HTR-8/SVneo (cell line): ENCODE measurements around the gene FAM186B.

Experiments
- DNase-seq: peaks from one replicate; pipeline ENCODE4 v3.0.0; 2011; ENCODE audit warnings: low spot score, mixed read lengths; ENCODE audit not compliant: insufficient read length
- FAIRE-seq: peaks from 2 replicates; lab custom pipeline; 2011; peaks lifted over from hg19 to GRCh38; lab: Jason Lieb, UNC

FAM186B gene

DNA sequence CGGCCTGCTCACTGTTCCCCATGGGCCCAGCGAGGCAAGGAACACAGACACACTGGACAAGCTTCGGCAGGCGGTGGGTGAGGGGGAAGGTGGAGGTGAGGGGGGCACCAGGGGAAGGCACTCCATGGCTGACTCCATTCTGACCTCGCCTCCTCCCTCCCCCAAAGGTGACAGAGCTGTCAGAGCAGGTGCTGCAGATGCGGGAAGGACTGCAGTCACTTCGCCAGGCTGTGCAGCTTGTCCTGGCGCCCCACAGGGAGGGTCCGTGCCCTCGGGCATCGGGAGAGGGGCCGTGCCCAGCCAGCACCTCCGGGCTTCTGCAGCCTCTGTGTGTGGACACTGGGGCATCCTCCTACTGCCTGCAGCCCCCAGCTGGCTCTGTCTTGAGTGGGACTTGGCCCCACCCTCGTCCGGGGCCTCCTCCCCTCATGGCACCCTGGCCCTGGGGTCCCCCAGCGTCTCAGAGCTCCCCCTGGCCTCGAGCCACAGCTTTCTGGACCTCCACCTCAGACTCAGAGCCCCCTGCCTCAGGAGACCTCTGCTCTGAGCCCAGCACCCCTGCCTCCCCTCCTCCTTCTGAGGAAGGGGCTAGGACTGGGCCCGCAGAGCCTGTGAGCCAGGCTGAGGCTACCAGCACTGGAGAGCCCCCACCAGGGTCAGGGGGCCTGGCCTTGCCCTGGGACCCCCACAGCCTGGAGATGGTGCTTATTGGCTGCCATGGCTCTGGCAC, 48.1 kb downstream of the FAM186B start:
- DNase-seq, result no peak
- no peak for FAIRE-seq

DNA sequence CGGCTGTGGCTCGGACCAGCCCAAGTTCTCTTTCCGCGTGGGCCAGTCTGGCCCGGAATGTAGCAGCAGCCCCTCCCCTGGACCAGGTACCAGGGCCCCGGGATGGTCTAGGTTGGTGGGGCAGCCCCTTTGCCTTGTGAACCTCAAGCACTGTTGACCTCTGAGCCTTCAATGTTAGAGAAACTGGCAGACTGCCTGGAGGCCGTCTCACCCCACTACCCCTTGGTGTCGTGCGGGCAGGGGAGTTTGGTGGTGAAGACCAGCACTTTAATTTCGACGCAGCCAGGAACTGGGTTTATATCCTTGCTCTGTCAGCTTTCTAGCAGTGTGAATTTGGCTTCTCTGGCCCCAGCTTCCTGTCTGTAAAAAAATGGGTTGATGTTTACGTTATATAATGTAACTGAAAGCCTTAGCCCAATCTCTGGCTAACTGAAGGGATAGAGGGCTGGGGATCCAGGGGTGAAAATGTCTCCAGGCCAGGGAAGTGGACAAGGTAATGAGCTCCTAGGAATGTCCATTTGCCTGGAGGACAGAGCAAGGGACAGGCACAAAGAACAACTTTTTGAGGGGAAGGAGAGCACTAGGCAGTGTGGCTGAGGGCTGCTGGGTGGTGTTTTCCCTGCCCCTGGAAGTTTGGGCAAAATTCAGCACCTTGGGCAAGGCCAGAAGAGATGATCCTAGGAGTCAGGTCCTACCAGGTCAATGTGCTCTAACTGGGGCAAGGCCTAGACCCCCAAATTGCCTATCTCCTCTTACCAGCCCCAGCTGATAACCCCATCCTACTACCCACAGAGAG, 48.9 kb downstream of the FAM186B start:
- no peak for FAIRE-seq
- no peak for DNase-seq

DNA sequence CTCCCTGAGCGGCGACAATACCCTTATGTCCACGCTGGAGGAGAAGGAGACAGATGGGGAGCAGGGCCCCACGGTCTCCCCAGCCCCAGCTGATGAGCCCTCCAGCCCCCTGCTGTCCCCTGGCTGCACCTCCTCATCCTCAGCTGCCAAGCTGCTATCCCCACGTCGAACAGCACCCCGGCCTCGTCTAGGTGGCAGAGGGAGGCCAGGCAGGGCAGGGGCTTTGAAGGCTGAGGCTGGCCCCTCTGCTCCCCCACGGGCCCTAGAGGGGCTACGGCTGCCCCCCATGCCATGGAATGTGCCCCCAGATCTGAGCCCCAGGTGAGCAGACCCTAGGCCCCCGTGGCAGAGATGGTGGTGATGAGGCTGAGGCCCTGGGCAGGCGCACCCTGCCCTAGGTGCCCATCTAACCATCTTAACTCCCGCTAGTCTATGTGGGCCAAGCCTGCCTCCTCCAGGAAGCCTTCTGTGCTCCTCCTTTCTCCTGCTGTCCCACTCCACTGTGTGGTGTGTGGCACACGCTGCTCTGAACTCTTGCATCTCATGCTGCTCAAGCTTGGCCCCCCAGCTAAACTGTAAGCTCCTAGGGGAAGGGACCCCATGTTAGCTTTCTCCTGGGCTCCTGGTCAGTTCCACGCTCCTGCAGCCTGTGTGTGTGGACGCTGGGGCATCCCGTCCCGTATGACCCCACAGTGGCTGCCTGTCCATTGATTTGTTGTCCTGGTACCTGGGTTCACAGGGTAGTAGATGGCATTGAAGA, 49.6 kb downstream of the FAM186B start:
- DNase-seq (no peak), FAIRE-seq (no peak)

DNA sequence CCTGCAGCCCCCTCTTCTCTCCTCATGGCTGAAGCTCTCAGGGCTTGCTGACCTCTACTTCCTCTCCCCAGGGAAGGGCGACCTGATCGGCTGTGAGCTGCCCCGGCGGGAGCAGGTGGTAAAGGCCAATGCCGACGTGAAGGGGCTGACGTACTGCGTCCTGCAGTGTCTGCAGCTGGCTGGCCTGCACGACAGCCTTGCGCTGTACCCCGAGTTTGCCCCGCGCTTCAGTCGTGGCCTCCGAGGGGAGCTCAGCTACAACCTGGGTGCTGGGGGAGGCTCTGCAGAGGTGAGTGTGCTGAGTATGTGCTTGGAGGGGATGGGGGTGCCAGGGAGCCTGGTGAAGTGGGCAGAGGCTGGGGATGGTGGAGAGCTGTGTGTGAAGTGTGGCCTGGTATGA, 51.2 kb downstream of the FAM186B start:
- DNase-seq (no peak), FAIRE-seq (no peak)

DNA sequence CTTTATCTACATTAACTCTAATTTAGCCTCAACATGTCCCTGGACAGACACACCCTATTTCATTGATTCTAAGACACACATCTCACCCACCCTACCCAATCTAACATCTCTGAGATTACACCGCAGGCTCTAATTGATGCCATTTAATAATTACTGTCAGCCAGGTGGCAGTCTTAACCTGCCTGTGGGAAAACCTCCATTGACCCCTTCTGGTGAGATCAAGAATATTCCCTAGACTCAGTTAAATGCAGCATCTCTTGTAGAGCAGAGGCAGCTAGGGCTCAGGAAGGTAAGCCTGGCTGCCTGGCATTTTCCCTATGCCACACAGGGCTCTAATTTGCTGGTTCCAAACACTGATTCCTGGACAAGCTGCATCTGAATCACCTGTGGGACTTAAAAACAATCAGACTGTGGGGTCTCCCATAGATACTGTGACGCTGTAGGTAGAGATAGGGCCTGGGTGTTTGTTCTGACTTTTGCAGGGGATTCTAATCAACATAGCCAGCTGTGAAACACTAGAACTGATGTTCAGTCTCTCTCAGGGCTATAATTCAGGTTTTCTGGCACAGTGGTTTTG, 51.8 kb downstream of the FAM186B start:
- no peak for DNase-seq
- FAIRE-seq, result no peak

DNA sequence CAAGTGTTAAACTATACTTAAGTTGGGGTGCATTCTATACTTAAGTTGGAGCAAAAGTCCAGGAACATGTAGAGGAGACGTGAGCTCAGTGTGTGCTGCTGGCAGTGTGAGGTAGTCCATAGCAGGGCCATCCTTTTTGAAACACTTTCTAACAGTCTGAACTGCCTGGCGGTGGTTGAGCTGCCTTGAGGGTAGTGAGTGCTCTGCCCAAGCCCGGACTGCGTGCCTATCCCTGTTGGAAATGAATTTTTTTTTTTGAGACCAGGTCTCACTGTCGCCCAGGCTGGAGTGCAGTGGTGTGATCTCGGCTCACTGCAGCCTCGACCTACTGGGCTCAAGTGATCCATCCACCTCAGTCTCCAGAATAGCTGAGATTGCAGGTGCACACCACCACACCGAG, 52.5 kb downstream of the FAM186B start:
- DNase-seq (no peak), FAIRE-seq (no peak)

DNA sequence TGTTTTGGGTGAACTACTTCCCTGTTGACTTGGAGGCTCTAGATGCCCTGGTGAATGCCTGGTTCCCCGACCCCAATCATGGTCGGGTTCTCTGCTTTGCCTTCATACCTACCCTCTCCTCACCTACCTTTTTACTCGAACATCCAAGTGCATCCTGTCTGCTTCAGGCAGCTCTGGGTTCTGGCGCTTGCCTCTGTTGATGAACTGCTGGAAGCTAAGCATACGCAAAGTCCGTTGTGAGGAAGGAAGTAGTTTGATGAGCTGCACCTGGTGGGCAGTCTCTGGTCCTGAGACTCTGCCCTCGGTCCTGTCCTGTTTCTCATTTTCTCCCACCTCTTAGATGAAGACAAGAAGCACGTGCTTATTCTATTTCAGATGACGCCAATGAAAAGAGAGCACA, 53.0 kb downstream of the FAM186B start:
- no peak for FAIRE-seq
- DNase-seq, result no peak

DNA sequence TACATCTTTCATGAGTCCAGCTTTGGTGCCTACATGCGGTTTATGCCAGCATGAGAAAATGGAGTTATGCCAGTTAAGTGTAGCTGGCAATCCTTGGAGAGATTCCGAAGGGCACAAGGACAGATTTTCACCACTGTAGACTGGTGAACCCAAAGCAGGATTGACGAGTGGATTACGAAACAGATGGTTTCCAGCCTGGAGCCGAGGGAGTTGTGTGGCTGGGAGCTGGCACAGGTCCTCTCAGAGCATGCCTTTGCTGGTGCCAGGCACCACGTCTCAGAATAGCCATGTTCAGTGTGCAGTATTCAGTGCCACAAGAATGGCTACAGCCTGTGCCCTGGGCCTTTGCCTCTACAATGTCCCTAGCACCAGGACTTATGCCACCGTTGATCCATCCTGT, 53.4 kb downstream of the FAM186B start:
- no peak for FAIRE-seq
- DNase-seq, result no peak

DNA sequence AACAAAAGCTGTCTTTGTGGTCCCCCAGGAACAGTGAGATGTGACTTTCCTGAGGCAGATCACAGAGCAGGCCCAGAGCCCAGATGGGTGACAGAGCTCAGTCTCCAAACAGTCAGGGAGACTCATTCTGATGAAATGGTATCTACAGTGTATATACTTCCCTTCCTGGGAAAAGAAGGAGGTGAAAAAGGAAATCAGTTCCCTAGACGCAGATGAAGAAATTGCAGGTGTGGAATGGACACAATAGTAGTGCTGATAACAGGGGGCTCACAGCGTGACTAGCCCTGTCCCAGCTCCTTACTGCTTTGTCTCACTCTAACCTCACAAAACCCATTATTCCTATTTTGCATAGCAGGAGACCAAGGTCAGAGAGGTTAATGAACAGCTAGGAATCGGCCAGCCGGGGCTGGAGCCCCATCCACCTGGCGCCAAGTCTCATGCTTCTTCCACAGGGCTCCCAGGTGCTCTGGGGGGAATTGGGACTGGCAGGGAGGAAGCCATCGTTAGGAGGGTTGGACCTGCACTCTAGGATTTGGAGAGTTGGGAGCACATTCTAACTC, 54.7 kb downstream of the FAM186B start:
- FAIRE-seq (no peak), DNase-seq (no peak)

DNA sequence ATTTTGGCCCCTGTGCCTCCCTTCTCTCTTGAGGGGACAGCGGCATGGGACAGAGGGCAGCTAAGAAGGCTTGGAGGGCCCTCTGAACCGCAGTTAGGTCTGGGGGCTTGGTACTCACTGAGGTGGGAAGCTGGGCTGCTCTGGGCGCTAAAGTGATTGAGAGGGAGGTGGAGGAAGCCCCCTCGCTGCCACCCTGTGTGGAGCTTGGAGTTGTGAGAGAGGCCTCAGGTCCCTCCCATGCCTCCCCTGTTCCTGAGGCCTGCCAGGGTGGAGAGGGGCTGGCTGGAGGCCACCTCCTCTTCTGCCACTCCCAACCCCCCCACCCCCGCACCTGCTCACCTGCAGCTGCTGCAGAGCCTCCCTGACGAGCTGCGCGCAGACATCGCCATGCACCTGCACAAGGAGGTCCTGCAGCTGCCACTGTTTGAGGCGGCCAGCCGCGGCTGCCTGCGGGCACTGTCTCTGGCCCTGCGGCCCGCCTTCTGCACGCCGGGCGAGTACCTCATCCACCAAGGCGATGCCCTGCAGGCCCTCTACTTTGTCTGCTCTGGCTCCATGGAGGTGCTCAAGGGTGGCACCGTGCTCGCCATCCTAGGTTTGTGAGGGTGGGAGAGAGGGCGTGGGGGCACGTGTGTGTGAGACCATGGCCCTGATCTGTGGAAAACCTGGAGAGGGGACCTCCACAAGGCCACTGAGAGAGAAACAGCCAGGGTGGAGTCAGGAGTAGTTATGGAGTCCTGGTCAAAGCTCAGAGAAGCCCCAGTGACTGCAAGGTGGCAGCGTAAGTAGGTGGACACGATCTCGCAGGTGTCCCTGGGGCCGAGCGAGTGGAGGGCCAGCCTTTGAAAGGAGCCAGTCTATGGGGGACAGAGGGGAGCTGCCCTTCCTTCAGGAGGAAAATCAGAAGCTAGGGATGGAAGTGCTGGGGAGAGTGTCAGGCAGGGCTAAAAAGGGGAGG, 55.4 kb downstream of the FAM186B start:
- DNase-seq (no peak), FAIRE-seq (no peak)

DNA sequence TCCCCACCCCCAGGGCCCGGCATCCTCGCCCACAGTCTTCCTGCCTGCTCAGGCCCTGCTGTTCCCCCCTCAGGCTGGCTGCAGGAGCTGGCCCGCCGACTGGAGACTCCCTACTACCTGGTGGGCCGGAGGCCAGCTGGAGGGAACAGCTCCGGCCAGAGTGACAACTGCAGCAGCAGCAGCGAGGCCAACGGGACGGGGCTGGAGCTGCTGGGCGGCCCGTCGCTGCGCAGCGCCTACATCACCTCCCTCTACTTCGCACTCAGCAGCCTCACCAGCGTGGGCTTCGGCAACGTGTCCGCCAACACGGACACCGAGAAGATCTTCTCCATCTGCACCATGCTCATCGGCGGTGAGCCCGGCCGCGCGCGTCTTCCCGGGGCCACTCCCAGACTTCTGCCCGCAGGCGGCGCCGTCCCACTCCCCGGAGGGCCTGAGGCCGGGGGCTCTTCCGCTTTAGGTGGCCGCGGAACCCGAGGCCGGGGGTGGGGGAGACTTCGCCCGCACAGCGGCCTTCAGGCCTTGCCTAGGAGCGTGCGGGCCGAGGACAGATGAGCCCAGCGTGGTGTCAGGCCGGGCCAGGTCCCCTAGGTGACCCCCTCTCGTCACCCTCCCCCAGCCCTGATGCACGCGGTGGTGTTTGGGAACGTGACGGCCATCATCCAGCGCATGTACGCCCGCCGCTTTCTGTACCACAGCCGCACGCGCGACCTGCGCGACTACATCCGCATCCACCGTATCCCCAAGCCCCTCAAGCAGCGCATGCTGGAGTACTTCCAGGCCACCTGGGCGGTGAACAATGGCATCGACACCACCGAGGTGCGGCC, 56.4 kb downstream of the FAM186B start:
- FAIRE-seq, result no peak
- DNase-seq, result no peak

DNA sequence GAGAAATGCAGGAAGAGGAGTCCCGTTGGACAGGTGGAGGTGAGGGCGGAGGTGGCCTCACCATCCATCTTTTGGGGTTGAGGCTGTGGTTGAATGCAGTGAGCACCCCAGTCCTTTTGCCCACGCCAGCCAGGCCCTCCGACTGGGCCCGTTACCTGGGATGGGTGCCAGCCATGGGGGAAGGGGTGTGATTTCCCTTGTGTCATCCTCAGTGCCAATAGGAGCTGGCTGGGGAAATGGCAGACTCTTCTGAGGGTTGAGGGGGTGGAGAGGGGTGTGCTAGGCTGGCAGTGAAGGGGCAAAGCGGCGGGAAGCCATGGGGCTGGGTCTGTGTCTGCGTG, 57.0 kb downstream of the FAM186B start:
- DNase-seq, result no peak
- no peak for FAIRE-seq

DNA sequence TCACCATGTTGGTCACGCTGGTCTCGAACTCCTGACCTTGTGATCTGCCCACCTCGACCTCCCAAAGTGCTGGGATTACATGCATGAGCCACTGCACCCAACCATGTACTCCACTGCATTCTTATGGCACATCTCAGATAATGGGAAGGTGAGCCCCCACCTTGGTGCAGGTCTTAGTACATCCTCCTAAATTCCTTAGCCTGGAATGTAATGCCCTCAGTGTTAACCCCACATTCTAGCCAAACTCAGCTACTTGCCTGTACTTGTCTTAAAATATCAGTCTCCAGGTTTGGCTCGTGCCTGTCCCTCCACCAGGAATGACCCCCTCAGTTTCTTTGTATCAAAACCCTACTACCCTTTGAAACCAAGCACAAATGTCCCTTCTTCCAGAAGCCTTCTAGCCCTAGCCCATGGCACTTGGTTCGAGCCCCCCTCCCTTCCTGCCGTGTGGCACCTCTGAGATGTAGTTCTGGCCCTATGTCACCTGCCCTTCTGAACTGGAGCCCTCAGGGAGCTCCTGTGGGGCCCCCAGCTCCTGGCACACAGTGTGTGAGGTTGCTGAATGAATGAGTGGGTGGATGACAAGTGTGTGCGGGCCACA, 58.2 kb downstream of the FAM186B start:
- FAIRE-seq (no peak), DNase-seq (no peak)

DNA sequence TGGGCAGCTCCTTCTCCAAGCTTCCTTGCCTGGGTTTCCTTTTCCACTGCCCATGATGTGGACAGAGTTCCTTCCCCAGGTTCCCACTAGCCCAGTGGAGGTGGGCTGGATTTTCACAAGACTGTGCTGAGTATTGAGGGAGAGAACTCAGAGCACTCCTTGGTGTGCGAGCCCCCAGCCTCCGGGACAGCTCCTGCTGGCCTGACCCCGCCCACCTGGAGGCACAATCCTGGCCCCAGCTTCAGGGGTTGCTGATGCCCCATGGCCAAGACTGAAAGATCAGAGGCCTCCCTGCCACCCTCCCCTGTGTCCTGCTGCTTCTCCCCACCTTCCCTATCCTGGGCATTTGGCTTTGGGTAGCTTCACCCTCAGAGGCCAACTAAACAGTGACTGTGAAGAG, 59.0 kb downstream of the FAM186B start:
- FAIRE-seq (no peak), DNase-seq (no peak)

DNA sequence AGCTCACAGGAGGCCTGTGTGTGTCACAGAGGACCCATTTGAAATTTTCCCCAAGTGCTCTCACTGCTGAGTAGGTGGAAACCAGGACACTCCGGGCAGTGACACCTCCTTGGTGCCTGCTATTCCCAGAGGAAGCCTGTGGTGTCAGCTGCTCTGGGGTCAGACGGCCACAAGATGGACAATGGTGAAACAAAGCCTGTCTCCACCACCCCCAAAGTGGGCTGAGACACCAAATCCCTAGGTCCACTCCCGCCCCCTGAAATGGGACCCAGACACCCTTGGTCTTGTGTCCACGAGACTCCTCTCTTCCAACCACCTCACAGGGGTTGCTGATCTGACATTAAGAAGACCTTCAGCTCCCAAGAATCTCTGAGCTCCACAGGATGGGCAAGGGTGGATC, 59.6 kb downstream of the FAM186B start:
- no peak for DNase-seq
- FAIRE-seq, result no peak

DNA sequence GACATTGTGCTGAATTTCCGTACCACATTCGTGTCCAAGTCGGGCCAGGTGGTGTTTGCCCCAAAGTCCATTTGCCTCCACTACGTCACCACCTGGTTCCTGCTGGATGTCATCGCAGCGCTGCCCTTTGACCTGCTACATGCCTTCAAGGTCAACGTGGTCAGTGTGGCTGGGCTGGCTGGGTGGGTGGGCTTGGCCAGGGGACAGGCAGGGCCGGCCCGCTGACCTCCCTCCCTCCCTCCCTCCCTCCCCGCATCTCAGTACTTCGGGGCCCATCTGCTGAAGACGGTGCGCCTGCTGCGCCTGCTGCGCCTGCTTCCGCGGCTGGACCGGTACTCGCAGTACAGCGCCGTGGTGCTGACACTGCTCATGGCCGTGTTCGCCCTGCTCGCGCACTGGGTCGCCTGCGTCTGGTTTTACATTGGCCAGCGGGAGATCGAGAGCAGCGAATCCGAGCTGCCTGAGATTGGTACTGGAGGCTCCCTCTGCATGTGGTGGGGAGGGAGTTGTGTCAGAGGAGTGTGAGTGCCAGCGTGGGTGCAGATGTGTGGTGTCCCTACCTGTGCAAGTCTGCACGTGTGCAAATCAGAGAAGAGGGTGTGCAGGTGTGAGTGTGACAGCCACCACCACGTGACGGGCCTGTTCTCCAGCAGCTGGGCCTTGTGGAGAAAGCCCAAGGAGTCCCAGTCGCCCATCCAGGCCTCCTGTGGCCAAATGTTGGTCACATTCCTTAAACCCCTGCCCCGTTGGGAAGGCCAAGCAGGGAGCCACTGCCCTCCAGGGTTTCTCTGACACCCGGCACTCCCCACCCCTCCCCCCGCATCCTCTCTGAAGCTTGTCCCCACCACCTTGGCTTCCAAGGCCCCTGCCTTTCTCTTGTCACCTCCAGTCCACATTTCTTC, 61.3 kb downstream of the FAM186B start:
- FAIRE-seq, result no peak
- DNase-seq, result no peak

DNA sequence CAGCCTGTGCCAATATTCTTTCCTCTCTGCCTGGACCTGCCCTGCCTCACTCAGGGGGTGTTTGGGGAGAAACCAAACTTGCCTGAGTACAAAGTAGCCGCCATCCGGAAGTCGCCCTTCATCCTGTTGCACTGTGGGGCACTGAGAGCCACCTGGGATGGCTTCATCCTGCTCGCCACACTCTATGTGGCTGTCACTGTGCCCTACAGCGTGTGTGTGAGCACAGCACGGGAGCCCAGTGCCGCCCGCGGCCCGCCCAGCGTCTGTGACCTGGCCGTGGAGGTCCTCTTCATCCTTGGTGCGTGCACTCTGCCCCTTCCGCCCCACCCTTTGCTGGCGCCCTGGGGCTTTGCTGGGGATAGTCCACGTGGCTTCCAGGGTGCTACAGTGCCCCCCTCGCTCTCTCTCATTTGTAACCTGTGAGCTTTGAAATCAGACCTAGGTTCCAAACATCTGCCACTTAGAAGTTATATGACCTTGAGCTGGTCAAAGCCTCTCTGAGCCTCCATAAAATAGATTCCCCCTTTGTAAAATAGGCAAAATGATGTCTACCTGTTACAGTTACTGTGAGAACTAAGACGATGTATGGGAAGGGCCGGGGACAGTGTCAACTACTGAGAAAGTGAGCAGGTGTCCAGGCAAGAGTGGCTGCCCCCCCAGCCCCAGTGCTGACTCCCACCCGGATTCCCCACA, 62.1 kb downstream of the FAM186B start:
- FAIRE-seq, result no peak
- no peak for DNase-seq
